MM.1S (cell line): ENCODE measurements around the gene SLC38A5.

ENCODE experiments used
- DNase-seq: peaks from one replicate; pipeline ENCODE4 v3.0.0-alpha.2; 2015
- H2AFZ ChIP-seq: fragments of 300-600 bp; sonication (generic); 2 replicates; pipeline ENCODE4 v1.6.0; 2016; ENCODE audit warnings: antibody characterized with exemption, low read length
- H3F3A ChIP-seq: fragments of 300-600 bp; sonication (generic); 2 replicates; pipeline ENCODE4 v1.6.1; 2016; ENCODE audit warnings: mild to moderate bottlenecking, antibody characterized with exemption, low read length, moderate library complexity, mixed read lengths; ENCODE audit not compliant: insufficient read depth
- H3K27ac ChIP-seq: fragments of 300-600 bp; sonication (generic); 2 replicates; pipeline ENCODE4 v1.5.1; 2016; ENCODE audit warnings: mild to moderate bottlenecking, low read length
- H3K27me3 ChIP-seq: fragments of 300-600 bp; sonication (generic); replicated peaks from 2 replicates; pipeline ENCODE4 v1.6.0; 2016; ENCODE audit warnings: low read length; ENCODE audit not compliant: insufficient read depth
- H3K36me3 ChIP-seq: fragments of 300-600 bp; sonication (generic); replicated peaks from 2 replicates; pipeline ENCODE4 v1.6.1; 2016; ENCODE audit warnings: mild to moderate bottlenecking, low read length, mixed read lengths; ENCODE audit not compliant: insufficient read depth
- H3K4me1 ChIP-seq: fragments of 300-600 bp; sonication (generic); 2 replicates; pipeline ENCODE4 v1.6.1; 2016; ENCODE audit warnings: low read length, mixed read lengths
- H3K4me2 ChIP-seq: fragments of 300-600 bp; sonication (generic); 2 replicates; pipeline ENCODE4 v1.6.0; 2016; ENCODE audit warnings: low read depth, low read length
- H3K4me3 ChIP-seq: fragments of 300-600 bp; sonication (generic); 2 replicates; pipeline ENCODE4 v1.5.1; 2016; ENCODE audit warnings: low read length, mixed read lengths
- H3K79me2 ChIP-seq: fragments of 300-600 bp; sonication (generic); 2 replicates; pipeline ENCODE4 v1.6.1; 2016; ENCODE audit warnings: mixed run types, low read length, mixed read lengths
- H3K9ac ChIP-seq: fragments of 300-600 bp; sonication (generic); 2 replicates; pipeline ENCODE4 v1.6.1; 2016; ENCODE audit warnings: low read length, mixed read lengths
- H3K9me2 ChIP-seq: fragments of 300-600 bp; sonication (generic); replicated peaks from 2 replicates; pipeline ENCODE4 v1.6.1; 2016; ENCODE audit warnings: mild to moderate bottlenecking, low read length, mixed read lengths; ENCODE audit not compliant: insufficient read depth
- H3K9me3 ChIP-seq: fragments of 300-600 bp; sonication (generic); replicated peaks from 2 replicates; pipeline ENCODE4 v1.6.1; 2016; ENCODE audit warnings: mild to moderate bottlenecking, low read length, mixed read lengths; ENCODE audit not compliant: insufficient read depth
- H4K20me1 ChIP-seq: fragments of 300-600 bp; sonication (generic); 2 replicates; pipeline ENCODE4 v1.6.1; 2016; ENCODE audit warnings: mild to moderate bottlenecking, low read length, moderate library complexity, mixed read lengths; ENCODE audit not compliant: insufficient read depth
- EZH2 ChIP-seq: fragments of 300-600 bp; sonication (generic); optimal IDR thresholded peaks from 2 replicates; pipeline ENCODE3; 2017; ENCODE audit warnings: low read depth, mild to moderate bottlenecking, antibody characterized with exemption, low read length, mixed read lengths
- EZH2phosphoT487 ChIP-seq: fragments of 300-600 bp; sonication (generic); IDR thresholded peaks from 2 replicates; pipeline ENCODE4 v1.6.1; 2018; ENCODE audit warnings: antibody characterized with exemption, low read length
- TF ChIP-seq, protein P1 (sequence below): fragments of 300-600 bp; sonication (generic); IDR thresholded peaks from 2 replicates; pipeline ENCODE4 v1.5.1; 2016; ENCODE audit warnings: antibody characterized with exemption, low read length, mixed read lengths

Gene SLC38A5

DNA sequence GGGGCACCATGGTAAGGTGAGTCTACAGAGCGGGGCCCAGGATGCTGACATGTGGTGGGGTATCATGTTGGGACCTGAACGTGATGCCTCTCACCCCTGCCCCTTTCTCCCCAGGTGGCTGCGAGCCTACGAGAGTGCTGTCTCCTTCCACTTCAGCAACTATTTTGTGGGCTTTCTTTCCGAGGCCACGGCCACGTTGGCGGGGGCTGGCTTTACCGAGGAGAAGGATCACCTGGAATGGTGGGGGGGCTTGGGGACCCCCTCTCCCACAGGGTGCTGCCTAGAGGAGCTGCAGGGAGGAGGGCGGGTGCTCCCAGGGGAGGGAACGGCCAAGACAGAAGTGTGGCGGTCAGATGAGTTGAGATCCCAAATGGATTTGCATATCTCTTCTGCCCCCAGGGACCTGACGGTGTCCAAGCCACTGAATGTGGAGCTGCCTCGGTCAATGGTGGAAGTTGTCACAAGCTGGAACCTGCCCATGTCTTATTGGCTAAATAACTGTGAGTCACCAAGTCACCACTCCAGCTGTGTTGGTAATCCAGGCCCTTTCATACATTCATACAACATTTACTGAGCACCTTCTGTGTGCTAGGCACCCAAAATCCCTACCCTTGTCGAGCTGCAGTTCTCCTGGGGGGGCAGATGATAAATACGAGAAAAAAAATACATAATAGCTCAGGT lies 44.2 kb upstream of the SLC38A5 start:
- Histone ChIP-seq H3K9ac (no peak overlapping the region), H3K4me1 (no peaks in the 10 kb centered on the region), H3K4me3 (no peak overlapping the region), H3K36me3 (no peaks in the 10 kb centered on the region), H3F3A (no peaks in the 10 kb centered on the region), H3K4me2 (no peak overlapping the region), H3K27me3 (no peaks in the 10 kb centered on the region), H3K9me3 (no peaks in the 10 kb centered on the region), H3K79me2 (no peaks in the 10 kb centered on the region), H3K27ac (no peak overlapping the region), H2AFZ (no peak overlapping the region), H3K9me2 (no peaks in the 10 kb centered on the region), H4K20me1 (no peaks in the 10 kb centered on the region)
- TF ChIP-seq EZH2phosphoT487 (no peak), EZH2 (no peak)
- TF ChIP-seq, protein P1, sequence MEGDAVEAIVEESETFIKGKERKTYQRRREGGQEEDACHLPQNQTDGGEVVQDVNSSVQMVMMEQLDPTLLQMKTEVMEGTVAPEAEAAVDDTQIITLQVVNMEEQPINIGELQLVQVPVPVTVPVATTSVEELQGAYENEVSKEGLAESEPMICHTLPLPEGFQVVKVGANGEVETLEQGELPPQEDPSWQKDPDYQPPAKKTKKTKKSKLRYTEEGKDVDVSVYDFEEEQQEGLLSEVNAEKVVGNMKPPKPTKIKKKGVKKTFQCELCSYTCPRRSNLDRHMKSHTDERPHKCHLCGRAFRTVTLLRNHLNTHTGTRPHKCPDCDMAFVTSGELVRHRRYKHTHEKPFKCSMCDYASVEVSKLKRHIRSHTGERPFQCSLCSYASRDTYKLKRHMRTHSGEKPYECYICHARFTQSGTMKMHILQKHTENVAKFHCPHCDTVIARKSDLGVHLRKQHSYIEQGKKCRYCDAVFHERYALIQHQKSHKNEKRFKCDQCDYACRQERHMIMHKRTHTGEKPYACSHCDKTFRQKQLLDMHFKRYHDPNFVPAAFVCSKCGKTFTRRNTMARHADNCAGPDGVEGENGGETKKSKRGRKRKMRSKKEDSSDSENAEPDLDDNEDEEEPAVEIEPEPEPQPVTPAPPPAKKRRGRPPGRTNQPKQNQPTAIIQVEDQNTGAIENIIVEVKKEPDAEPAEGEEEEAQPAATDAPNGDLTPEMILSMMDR = no peak
- no peak for DNase-seq

DNA sequence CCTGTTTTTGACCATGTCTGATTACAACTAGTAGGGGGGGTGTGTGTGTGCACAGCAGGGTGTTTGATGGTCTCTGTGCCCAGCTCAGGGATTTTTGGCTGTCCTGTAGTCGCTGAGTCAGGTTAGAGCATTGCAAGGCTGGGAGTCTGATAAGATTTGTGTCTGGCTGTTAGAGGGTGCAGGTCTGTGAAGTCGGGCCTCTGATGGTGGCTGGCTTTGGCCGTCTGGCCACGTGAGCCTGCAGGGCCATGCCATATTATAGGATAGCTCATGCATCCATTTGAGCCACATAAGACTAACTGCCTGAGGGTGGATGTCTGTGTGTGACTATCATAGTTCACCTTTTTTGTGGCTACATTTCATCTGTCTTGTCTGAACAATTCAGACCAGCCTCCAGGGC lies 43.6 kb upstream of the SLC38A5 start:
- H3K9me2 ChIP-seq = no peaks in the 10 kb centered on the region
- no peak overlapping the region for H3K4me3 ChIP-seq
- H3K36me3 ChIP-seq = no peaks in the 10 kb centered on the region
- H3K9ac ChIP-seq = no peak overlapping the region
- no peaks in the 10 kb centered on the region for H3K79me2 ChIP-seq
- no peaks in the 10 kb centered on the region for H4K20me1 ChIP-seq
- no peak overlapping the region for H2AFZ ChIP-seq
- DNase-seq = no peak
- H3K9me3 ChIP-seq = no peaks in the 10 kb centered on the region
- H3F3A ChIP-seq = no peaks in the 10 kb centered on the region
- no peaks in the 10 kb centered on the region for H3K4me1 ChIP-seq
- no peak overlapping the region for H3K4me2 ChIP-seq
- no peaks in the 10 kb centered on the region for H3K27me3 ChIP-seq
- TF ChIP-seq, protein P1 = no peak
- TF ChIP-seq EZH2 = no peak
- no peak overlapping the region for H3K27ac ChIP-seq

DNA sequence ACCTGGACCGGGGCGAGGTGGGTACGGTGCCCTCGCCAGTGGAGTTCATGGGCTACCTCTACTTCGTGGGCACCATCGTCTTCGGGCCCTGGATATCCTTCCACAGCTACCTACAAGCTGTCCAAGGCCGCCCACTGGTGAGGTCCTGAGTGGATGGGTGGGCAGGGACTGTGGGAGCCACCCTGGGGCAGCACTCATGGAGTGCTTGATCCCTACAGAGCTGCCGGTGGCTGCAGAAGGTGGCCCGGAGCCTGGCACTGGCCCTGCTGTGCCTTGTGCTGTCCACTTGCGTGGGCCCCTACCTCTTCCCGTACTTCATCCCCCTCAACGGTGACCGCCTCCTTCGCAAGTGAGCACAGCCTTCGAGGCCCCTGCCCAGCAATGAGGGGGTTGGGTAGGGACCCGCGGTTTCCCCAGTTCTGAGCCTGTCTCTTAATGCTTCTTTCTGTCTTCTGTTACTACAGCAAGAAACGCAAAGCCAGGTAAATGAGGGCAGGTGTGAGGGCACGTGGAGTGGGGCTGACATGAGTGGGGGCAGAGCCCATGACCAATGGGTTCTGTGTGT lies 42.4 kb upstream of the SLC38A5 start:
- H3K9me3 ChIP-seq = no peaks in the 10 kb centered on the region

More for the DNA sequence above, 42.4 kb upstream of the SLC38A5 start:
- Histone ChIP-seq H3K4me1 (no peaks in the 10 kb centered on the region), H3K36me3 (no peaks in the 10 kb centered on the region), H3K4me3 (no peak overlapping the region), H3K79me2 (no peaks in the 10 kb centered on the region), H3K27ac (no peak overlapping the region), H3K27me3 (no peaks in the 10 kb centered on the region), H4K20me1 (no peaks in the 10 kb centered on the region), H3K4me2 (no peak overlapping the region), H3F3A (no peaks in the 10 kb centered on the region), H3K9me2 (no peaks in the 10 kb centered on the region), H3K9ac (no peak overlapping the region), H2AFZ (no peak overlapping the region)
- TF ChIP-seq, protein P1 = no peak
- TF ChIP-seq EZH2 (no peak), EZH2phosphoT487 (no peak)
- DNase-seq = no peak
